H9 (cell line): ENCODE measurements around the gene PTPRS. TPM values are rescaled to one million over a fixed set of nuclear protein-coding genes. Genes with fewer than 3 reads are reported as not detected.

Experiments used
- DNase-seq: peaks from one replicate; pipeline ENCODE4 v3.0.0-alpha.2; 2017
- H2AFZ ChIP-seq: one replicate; pipeline ENCODE4 v1.6.1; 2013; ENCODE audit warnings: mild to moderate bottlenecking, low read length, control low read depth, moderate library complexity
- H2AK5ac ChIP-seq: 2 replicates; pipeline ENCODE4 v1.6.1; 2013; ENCODE audit warnings: low read length, control low read depth, mixed read lengths; ENCODE audit not compliant: insufficient read length
- H2BK120ac ChIP-seq: one replicate; pipeline ENCODE4 v1.6.1; 2013; ENCODE audit warnings: low read depth, mild to moderate bottlenecking, low read length, control low read depth, inconsistent platforms; ENCODE audit not compliant: poor library complexity, severe bottlenecking
- H2BK12ac ChIP-seq: 2 replicates; pipeline ENCODE4 v1.6.1; 2013; ENCODE audit warnings: low read length, control low read depth, mixed read lengths, low read depth; ENCODE audit not compliant: insufficient read length
- H2BK15ac ChIP-seq: 2 replicates; pipeline ENCODE4 v1.6.1; 2013; ENCODE audit warnings: low read depth, low read length, control low read depth
- H2BK20ac ChIP-seq: one replicate; pipeline ENCODE4 v1.6.1; 2013; ENCODE audit warnings: low read depth, mild to moderate bottlenecking, low read length, control low read depth, inconsistent platforms; ENCODE audit not compliant: poor library complexity, severe bottlenecking
- H2BK5ac ChIP-seq: 2 replicates; pipeline ENCODE4 v1.6.1; 2013; ENCODE audit warnings: low read length, control low read depth, mixed read lengths; ENCODE audit not compliant: insufficient read length
- H3K14ac ChIP-seq: 2 replicates; pipeline ENCODE4 v1.6.1; 2013; ENCODE audit warnings: low read length, control low read depth; ENCODE audit not compliant: insufficient read depth
- H3K18ac ChIP-seq: 2 replicates; pipeline ENCODE4 v1.6.1; 2013; ENCODE audit warnings: low read depth, mild to moderate bottlenecking, mixed read lengths, low read length, control low read depth; ENCODE audit not compliant: insufficient read length
- H3K23ac ChIP-seq: 2 replicates; pipeline ENCODE4 v1.6.1; 2013; ENCODE audit warnings: low read length, control low read depth, mixed read lengths, low read depth; ENCODE audit not compliant: insufficient read length
- H3K23me2 ChIP-seq: 2 replicates; pipeline ENCODE4 v1.6.1; 2013; ENCODE audit warnings: low read depth, mild to moderate bottlenecking, mixed read lengths, low read length, control low read depth; ENCODE audit not compliant: insufficient read length, poor library complexity, severe bottlenecking
- H3K27ac ChIP-seq: 2 replicates; pipeline ENCODE4 v1.5.1; 2013; ENCODE audit warnings: low read length, control low read depth, mixed read lengths, low read depth; ENCODE audit not compliant: insufficient read length
- H3K27me3 ChIP-seq: 2 replicates; pipeline ENCODE4 v1.6.1; 2013; ENCODE audit warnings: low read length, control low read depth, inconsistent platforms; ENCODE audit not compliant: insufficient read depth
- H3K4ac ChIP-seq: 2 replicates; pipeline ENCODE4 v1.6.1; 2013; ENCODE audit warnings: low read depth, mild to moderate bottlenecking, control low read depth, inconsistent platforms, low read length, moderate library complexity
- H3K4me1 ChIP-seq: 2 replicates; pipeline ENCODE4 v1.6.1; 2013; ENCODE audit warnings: low read length, control low read depth, inconsistent platforms; ENCODE audit not compliant: insufficient read depth
- H3K4me2 ChIP-seq: 2 replicates; pipeline ENCODE4 v1.6.1; 2013; ENCODE audit warnings: low read length, control low read depth, mixed read lengths; ENCODE audit not compliant: insufficient read length, insufficient read depth
- H3K56ac ChIP-seq: 2 replicates; pipeline ENCODE4 v1.6.1; 2013; ENCODE audit warnings: low read depth, mild to moderate bottlenecking, mixed read lengths, low read length, control low read depth; ENCODE audit not compliant: insufficient read length
- H3K79me1 ChIP-seq: 2 replicates; pipeline ENCODE4 v1.6.1; 2013; ENCODE audit warnings: low read depth, mild to moderate bottlenecking, moderate library complexity, low read length, control low read depth, inconsistent platforms; ENCODE audit not compliant: insufficient read depth, poor library complexity, severe bottlenecking
- H3K79me2 ChIP-seq: 2 replicates; pipeline ENCODE4 v1.6.1; 2013; ENCODE audit warnings: low read length, control low read depth, inconsistent platforms; ENCODE audit not compliant: insufficient read depth
- H3K9ac ChIP-seq: 2 replicates; pipeline ENCODE4 v1.6.1; 2013; ENCODE audit warnings: low read length, control low read depth, mixed read lengths; ENCODE audit not compliant: insufficient read length; ENCODE audit errors: extremely low read depth
- H3K9me3 ChIP-seq: one replicate; pipeline ENCODE4 v1.6.1; 2013; ENCODE audit warnings: low read depth, low read length, inconsistent platforms; ENCODE audit not compliant: control insufficient read depth
- H3T11ph ChIP-seq: one replicate; pipeline ENCODE4 v1.6.1; 2013; ENCODE audit warnings: mild to moderate bottlenecking, low read length, control low read depth, inconsistent platforms
- H4K20me1 ChIP-seq: one replicate; pipeline ENCODE4 v1.6.1; 2013; ENCODE audit not compliant: control insufficient read depth, insufficient read length, insufficient read depth
- H4K5ac ChIP-seq: 2 replicates; pipeline ENCODE4 v1.6.1; 2013; ENCODE audit warnings: low read depth, mild to moderate bottlenecking, mixed read lengths, low read length, control low read depth; ENCODE audit not compliant: insufficient read length
- H4K8ac ChIP-seq: replicated peaks from 2 replicates; pipeline ENCODE4 v1.6.1; 2013; ENCODE audit warnings: low read length, control low read depth, mixed read lengths, low read depth; ENCODE audit not compliant: insufficient read length
- H4K91ac ChIP-seq: 2 replicates; pipeline ENCODE4 v1.6.1; 2013; ENCODE audit warnings: low read depth, mild to moderate bottlenecking, moderate library complexity, mixed read lengths, low read length, control low read depth; ENCODE audit not compliant: insufficient read length
- H3K27ac Mint-ChIP-seq, 3 experiments: 2 replicates in 2 of 3; 3 replicates in 1 of 3; pipeline ENCODE4 v1.8.0; 2020 to 2021; ENCODE audit warnings: mixed read lengths in 3 of 3, mild to moderate bottlenecking in 1 of 3, moderate library complexity in 1 of 3
- H3K27me3 Mint-ChIP-seq: 2 replicates; pipeline ENCODE4 v1.8.0; 2021; ENCODE audit warnings: low read depth, mild to moderate bottlenecking, moderate library complexity, mixed read lengths
- H3K36me3 Mint-ChIP-seq, 3 experiments: 2 replicates in 2 of 3; 3 replicates in 1 of 3; pipeline ENCODE4 v1.8.0; 2020 to 2021; ENCODE audit warnings: low read depth in 3 of 3, mixed read lengths in 3 of 3; ENCODE audit not compliant: insufficient read depth in 1 of 3
- H3K4me1 Mint-ChIP-seq, 2 experiments: 2 replicates each; pipeline ENCODE4 v1.8.0; 2020; ENCODE audit warnings: mixed read lengths in 2 of 2
- H3K4me3 Mint-ChIP-seq, 2 experiments: 2 replicates in 1 of 2; 3 replicates in 1 of 2; pipeline ENCODE4 v1.8.0; 2020 to 2021; ENCODE audit warnings: mild to moderate bottlenecking in 2 of 2, mixed read lengths in 2 of 2, moderate library complexity in 1 of 2
- H3K9me3 Mint-ChIP-seq, 2 experiments: 2 replicates in 1 of 2; 3 replicates in 1 of 2; pipeline ENCODE4 v1.8.0; 2020; ENCODE audit warnings: mild to moderate bottlenecking in 2 of 2, mixed read lengths in 2 of 2, moderate library complexity in 1 of 2
- WGBS: extraction: QIAGEN DNeasy Blood & Tissue Kit; methylation state at CpG from one replicate; pipeline ENCODE4 v1.1.7; 2013; ENCODE audit warnings: missing lambda C conversion rate, low lambda C conversion rate, mixed read lengths; ENCODE audit not compliant: insufficient read length; ENCODE audit errors: extremely low coverage; 5-methylcytosine and 5-hydroxymethylcytosine counted together
- total RNA-seq: library from RNA; stranded (reverse); gene quantifications from 2 replicates; pipeline ENCODE4 v1.2.1, GENCODE V29; 2021
- TF ChIP-seq, protein P1 (sequence below): fragments of 200-600 bp; sonication (generic); conservative IDR thresholded peaks from 3 replicates; pipeline ENCODE4 v1.8.0; 2021; ENCODE audit warnings: antibody characterized with exemption, mild to moderate bottlenecking

The PTPRS gene
- total RNA-seq, 1 experiment from 2014 or later, result 186 TPM

DNA sequence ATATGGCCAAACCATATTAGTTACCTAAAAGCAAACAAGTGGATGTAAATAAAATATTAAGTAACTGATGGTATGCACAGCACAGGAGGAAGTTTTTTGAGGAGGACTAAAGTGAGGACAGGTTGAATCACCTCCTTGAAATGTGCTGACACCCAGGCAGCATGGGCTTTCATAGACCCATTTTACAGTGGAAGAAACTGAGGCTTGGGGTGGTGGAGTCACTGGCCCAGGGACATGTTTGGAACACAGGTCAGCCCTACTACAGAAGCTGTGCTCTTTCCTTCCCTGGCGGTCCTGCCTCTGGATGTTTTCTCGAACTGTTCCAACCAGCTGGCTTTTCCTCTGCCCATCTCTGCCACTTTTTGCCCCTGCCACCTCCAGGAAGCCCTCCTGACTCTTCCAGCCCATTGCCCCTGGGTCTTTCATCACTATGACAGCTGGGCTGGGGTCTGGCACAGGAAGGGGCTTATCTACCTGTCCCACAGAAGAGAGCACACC, 11.2 kb upstream of the PTPRS start:
- H3K4me3 Mint-ChIP-seq, result no peak overlapping the region
- no peak overlapping the region for H2BK12ac ChIP-seq
- no peak overlapping the region for H2AFZ ChIP-seq
- WGBS, result no CpG with 5 or more reads among the region's 2 CpGs
- H2AK5ac ChIP-seq, result no peak overlapping the region
- DNase-seq, result no peak
- H3K27ac Mint-ChIP-seq, result peak overlapping the region in 1 of 3 experiments; percentile 99; a peak in 2 of 7 replicates
- peaks cover 3 to 9% of the 10 kb centered on the region in 2 experiments; a peak in 3 of 5 replicates for H3K9me3 Mint-ChIP-seq
- no peak overlapping the region for H4K5ac ChIP-seq
- H3K4me1 Mint-ChIP-seq, result peaks cover 7% of the 10 kb centered on the region in 2 experiments
- no peak overlapping the region for H3K4ac ChIP-seq
- H3K23me2 ChIP-seq, result no peaks in the 10 kb centered on the region
- no peaks in the 10 kb centered on the region for H3K79me2 ChIP-seq
- no peak overlapping the region for H3K23ac ChIP-seq
- H4K20me1 ChIP-seq, result no peaks in the 10 kb centered on the region
- H3K27ac ChIP-seq, result peak overlapping the region; percentile 41
- H3K27me3 Mint-ChIP-seq, result peaks cover 32% of the 10 kb centered on the region
- no peaks in the 10 kb centered on the region for H3K9me3 ChIP-seq
- H3K9ac ChIP-seq, result no peak overlapping the region
- H3K79me1 ChIP-seq, result no peaks in the 10 kb centered on the region
- H3K14ac ChIP-seq, result no peak overlapping the region
- no peak overlapping the region for H2BK20ac ChIP-seq
- no peak overlapping the region for H3T11ph ChIP-seq
- TF ChIP-seq, protein P1, sequence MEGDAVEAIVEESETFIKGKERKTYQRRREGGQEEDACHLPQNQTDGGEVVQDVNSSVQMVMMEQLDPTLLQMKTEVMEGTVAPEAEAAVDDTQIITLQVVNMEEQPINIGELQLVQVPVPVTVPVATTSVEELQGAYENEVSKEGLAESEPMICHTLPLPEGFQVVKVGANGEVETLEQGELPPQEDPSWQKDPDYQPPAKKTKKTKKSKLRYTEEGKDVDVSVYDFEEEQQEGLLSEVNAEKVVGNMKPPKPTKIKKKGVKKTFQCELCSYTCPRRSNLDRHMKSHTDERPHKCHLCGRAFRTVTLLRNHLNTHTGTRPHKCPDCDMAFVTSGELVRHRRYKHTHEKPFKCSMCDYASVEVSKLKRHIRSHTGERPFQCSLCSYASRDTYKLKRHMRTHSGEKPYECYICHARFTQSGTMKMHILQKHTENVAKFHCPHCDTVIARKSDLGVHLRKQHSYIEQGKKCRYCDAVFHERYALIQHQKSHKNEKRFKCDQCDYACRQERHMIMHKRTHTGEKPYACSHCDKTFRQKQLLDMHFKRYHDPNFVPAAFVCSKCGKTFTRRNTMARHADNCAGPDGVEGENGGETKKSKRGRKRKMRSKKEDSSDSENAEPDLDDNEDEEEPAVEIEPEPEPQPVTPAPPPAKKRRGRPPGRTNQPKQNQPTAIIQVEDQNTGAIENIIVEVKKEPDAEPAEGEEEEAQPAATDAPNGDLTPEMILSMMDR, result no peak
- H3K4me2 ChIP-seq, result no peak overlapping the region
- H4K8ac ChIP-seq, result no peak overlapping the region
- H4K91ac ChIP-seq, result no peak overlapping the region
- no peak overlapping the region for H3K18ac ChIP-seq
- no peaks in the 10 kb centered on the region for H3K36me3 Mint-ChIP-seq
- no peak overlapping the region for H2BK5ac ChIP-seq
- no peak overlapping the region for H3K56ac ChIP-seq
- H2BK120ac ChIP-seq, result no peak overlapping the region
- H3K27me3 ChIP-seq, result no peaks in the 10 kb centered on the region
- H2BK15ac ChIP-seq, result no peak overlapping the region
- H3K4me1 ChIP-seq, result no peaks in the 10 kb centered on the region
